ENCODE measurements around the gene PDK3. TPM values are rescaled to one million over a fixed set of nuclear protein-coding genes. Genes with fewer than 3 reads are reported as not detected.

PDK3 gene
- total RNA-seq, 4 donors from 2014 or later = 11.1 to 23.5 (median 16.7) TPM

DNA sequence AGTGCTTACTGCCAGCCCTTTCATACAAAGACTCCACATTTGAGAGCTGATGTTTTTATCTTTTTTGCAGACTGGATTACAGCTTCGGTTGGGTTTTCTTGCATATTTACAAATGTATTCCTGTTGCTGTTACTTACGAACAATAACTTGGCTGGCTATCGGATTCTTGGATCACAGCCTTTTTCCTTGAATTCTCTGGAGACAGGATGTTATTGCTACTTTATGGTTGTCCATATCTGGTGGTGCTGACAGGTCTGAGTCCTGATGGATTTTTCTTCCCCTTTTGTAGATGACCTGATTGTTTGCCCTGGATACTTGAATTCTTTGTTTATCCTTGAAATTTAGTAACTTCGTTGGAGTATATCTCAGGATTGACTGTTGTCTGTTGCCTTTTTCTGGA lies 77.7 kb downstream of the PDK3 start:
- TF ChIP-seq, protein P1, sequence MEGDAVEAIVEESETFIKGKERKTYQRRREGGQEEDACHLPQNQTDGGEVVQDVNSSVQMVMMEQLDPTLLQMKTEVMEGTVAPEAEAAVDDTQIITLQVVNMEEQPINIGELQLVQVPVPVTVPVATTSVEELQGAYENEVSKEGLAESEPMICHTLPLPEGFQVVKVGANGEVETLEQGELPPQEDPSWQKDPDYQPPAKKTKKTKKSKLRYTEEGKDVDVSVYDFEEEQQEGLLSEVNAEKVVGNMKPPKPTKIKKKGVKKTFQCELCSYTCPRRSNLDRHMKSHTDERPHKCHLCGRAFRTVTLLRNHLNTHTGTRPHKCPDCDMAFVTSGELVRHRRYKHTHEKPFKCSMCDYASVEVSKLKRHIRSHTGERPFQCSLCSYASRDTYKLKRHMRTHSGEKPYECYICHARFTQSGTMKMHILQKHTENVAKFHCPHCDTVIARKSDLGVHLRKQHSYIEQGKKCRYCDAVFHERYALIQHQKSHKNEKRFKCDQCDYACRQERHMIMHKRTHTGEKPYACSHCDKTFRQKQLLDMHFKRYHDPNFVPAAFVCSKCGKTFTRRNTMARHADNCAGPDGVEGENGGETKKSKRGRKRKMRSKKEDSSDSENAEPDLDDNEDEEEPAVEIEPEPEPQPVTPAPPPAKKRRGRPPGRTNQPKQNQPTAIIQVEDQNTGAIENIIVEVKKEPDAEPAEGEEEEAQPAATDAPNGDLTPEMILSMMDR (IDR thresholded peaks at IDR 0.05; ENCODE audit: low read depth) = no peak

DNA sequence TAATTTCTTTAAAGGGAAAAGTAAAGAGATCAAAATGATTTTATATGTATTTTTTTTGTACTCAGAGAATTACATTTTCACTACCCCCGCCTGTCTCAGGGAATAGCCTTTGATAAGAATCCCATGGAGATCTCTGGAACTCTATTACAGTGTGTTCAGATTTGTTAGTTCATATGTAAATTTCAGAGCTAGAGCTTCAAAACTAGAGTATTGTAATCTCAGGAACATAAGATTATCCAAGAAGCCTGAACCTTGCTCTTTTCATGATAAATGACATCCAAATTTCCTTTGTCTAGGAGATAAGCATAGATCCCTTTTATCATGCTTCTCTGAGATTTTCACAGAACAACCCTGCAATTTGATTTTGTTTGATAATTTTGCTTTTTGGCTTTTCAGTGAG lies 82.9 kb downstream of the PDK3 start:
- TF ChIP-seq, protein P1 (IDR thresholded peaks at IDR 0.05; ENCODE audit: low read depth) = no peak

DNA sequence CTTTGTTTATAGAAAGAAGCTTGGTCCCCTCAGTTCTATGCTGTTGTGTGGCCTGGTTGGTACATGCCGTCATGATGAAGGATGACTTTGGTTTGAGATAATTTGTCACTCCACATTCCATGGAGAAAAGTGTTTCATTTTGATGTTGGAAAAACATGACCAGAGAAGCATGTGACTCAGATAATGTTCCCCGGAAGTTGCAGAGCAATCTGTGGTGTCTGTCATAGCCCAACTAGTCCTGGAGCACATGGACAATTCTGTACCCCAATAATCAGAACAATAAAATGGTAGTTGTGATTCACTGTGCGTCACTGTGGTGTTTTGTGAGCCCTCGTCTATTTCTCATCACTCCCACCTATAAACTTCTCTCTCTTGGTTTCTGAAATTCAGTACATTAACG lies 85.1 kb downstream of the PDK3 start:
- TF ChIP-seq, protein P1 (IDR thresholded peaks at IDR 0.05; ENCODE audit: low read depth) = no peak

DNA sequence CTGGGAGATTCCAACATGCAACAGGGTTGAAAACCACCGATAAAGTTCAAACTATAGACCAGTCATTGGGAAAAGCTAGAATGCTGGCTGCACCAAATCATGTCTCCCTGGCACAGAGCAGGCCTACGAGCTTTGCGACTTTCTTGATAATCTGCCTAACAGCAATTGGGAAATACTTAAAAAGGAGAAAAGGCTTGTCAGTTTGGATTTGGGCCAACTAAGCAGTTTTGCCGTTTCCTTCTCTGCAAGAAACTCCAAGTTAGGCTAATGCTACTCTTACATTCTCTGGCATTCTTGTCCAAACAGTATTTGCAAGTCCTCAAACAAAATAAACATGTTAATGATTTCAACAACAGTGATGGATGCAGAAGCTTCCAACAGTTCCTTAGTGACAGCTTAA lies 87.9 kb downstream of the PDK3 start:
- TF ChIP-seq, protein P1 (IDR thresholded peaks at IDR 0.05; ENCODE audit: low read depth) = no peak

DNA sequence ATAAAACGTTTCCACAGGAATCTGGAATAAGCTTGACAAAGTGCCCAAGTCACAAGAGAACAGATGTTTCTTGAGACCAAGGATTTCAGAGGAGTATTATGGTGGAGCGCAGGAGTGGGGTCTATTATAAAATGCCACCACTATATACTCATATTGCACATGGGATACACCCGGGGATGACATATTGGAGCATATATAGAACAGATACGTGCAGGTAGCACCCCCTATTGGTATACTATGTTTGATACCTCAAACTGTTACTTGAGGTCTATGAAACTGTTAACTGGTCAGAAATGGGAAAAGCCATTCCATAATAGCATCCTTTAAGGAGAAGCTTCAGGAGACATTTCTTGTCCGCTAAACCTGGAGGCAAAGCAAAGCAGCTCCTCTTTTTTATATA lies 96.0 kb downstream of the PDK3 start:
- TF ChIP-seq, protein P1 (IDR thresholded peaks at IDR 0.05; ENCODE audit: low read depth) = no peak

DNA sequence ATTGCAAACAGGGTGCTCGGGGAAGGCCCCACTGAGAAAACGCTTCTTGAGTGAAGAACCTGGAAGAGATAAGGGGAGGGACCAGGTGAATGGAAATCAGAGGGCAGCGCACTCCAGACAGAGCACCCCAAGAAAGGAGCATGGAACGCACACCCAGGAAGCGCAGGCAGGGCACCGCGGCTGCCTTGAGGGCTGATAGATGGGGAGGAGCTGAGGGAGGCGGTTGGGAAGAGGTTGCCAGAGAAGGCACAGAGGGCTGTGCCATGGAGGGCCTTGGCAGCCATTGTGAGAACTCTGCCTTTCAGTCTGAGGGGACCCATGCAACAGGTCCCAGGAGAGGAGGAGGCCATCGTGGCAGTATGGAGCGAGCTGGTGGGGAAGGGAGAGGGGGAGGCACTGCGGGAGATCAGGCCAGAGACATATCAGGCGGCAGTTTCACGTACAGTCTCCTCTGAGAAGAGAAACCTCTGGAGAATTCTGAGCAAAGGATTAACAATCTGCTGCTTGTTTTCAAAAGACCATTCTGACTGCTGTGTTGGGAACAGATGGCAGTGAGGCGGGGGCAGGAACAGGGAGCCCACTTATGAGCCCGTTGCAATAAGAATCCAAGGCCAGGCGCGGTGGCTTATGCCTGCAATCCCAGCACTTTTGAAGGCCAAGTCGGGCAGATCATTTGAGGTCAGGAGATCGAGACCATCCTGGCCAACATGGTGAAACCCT lies 98.4 kb downstream of the PDK3 start:
- TF ChIP-seq, protein P1 (IDR thresholded peaks at IDR 0.05; ENCODE audit: low read depth) = no peak

DNA sequence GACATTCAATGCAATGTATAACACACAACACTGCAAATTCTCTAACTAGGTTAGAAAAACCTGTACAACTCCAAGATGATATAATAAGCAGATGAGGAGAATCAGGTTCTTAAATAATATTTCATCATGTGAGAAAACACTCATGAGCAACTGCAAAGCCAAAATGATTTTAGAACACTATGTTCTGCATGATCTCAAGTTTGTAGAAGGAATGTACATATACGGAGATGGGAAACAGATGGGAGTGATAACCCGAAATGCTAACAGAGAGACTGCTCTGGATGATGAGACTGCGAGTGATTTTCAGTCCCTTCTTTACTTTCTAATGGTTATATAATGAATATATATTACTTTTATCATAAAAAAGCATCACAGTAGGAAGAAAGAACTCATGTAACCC lies 101.2 kb downstream of the PDK3 start:
- TF ChIP-seq, protein P1 (IDR thresholded peaks at IDR 0.05; ENCODE audit: low read depth) = no peak

Data from subcutaneous adipose tissue (tissue), 4 donors.